GM12878 (cell line): ENCODE data around the gene WDFY3. TPM values are rescaled to one million over a fixed set of nuclear protein-coding genes. Genes with fewer than 3 reads are reported as not detected.

Experiments used
- ATAC-seq: fragments of 200-7000 bp; cut with Tn5 transposase; 3 replicates; pipeline ENCODE4 v1.9.1; 2020; ENCODE audit warnings: mild to moderate bottlenecking, moderate library complexity
- BruUV-seq: library from RNA; stranded (reverse); fragments of 400-500 nt; replicated peaks from 2 replicates; lab custom pipeline; 2021; lab: Mats Ljungman, UMichigan
- CTCF ChIA-PET: fragments of 300-600 bp; sonication (Branson Sonifier 250); formaldehyde crosslinking; extraction: SDS; loops from one replicate; lab custom pipeline; 2021; ENCODE audit warnings: inconsistent platforms; lab: Yijun Ruan, JAX
- POLR2A ChIA-PET: fragments of 350-600 bp; formaldehyde crosslinking; extraction: SDS; loops from one replicate; lab custom pipeline; 2021; ENCODE audit warnings: inconsistent platforms; lab: Charles Lee
- RAD21 ChIA-PET: fragments of 300-600 bp; sonication (Branson Sonifier 250); formaldehyde crosslinking; loops from one replicate; lab custom pipeline; 2023; ENCODE audit warnings: antibody characterized with exemption; ENCODE audit not compliant: unreplicated experiment; lab: Charles Lee
- SMC1A ChIA-PET: fragments of 300-600 bp; sonication (Branson Sonifier 250); formaldehyde crosslinking; loops from one replicate; lab custom pipeline; 2023; ENCODE audit not compliant: unreplicated experiment, uncharacterized antibody; lab: Charles Lee
- DNase-seq: peaks from one replicate; pipeline ENCODE4 v3.0.0-alpha.2; 2011; ENCODE audit warnings: low read depth, low spot score
- FAIRE-seq: peaks from 3 replicates; lab custom pipeline; 2011; peaks lifted over from hg19 to GRCh38; lab: Jason Lieb, UNC
- H2AFZ ChIP-seq: 2 replicates; pipeline ENCODE4 v1.6.0; 2011; ENCODE audit warnings: low read depth, low read length, control low read depth; ENCODE audit not compliant: control insufficient read depth
- H3K27ac ChIP-seq: 2 replicates; pipeline ENCODE4 v1.5.1; 2011; ENCODE audit warnings: control low read depth; ENCODE audit not compliant: control insufficient read depth, insufficient read depth
- H3K27me3 ChIP-seq, 2 experiments: replicated peaks in 1 of 2; 2 replicates each; pipeline versions ENCODE4 v1.6.0 to v1.6.1; 2011; ENCODE audit warnings: low read length in 1 of 2; ENCODE audit not compliant: control insufficient read depth in 2 of 2, insufficient read depth in 2 of 2
- H3K36me3 ChIP-seq, 2 experiments: 2 replicates each; pipeline ENCODE4 v1.5.1; 2011; ENCODE audit warnings: low read length in 1 of 2; ENCODE audit not compliant: control insufficient read depth in 2 of 2, insufficient read depth in 2 of 2
- H3K4me1 ChIP-seq: 2 replicates; pipeline ENCODE4 v1.6.1; 2011; ENCODE audit warnings: mild to moderate bottlenecking, low read length, moderate library complexity, mixed read lengths; ENCODE audit not compliant: control insufficient read depth, insufficient read depth
- H3K4me2 ChIP-seq: 2 replicates; pipeline ENCODE4 v1.6.0; 2011; ENCODE audit warnings: control low read depth; ENCODE audit not compliant: control insufficient read depth, insufficient read depth
- H3K4me3 ChIP-seq: fragments of 200-600 bp; sonication (generic); 2 replicates; pipeline ENCODE4 v1.5.1; 2016
- H3K79me2 ChIP-seq: 2 replicates; pipeline ENCODE4 v1.6.0; 2011; ENCODE audit warnings: low read length; ENCODE audit not compliant: control insufficient read depth, insufficient read depth
- H3K9ac ChIP-seq: 2 replicates; pipeline ENCODE4 v1.8.0; 2011; ENCODE audit warnings: low read length, control low read depth, mixed read lengths; ENCODE audit not compliant: control insufficient read depth, insufficient read depth
- H3K9me3 ChIP-seq: replicated peaks from 3 replicates; pipeline ENCODE4 v1.5.1; 2011; ENCODE audit warnings: mild to moderate bottlenecking, low read length; ENCODE audit not compliant: control insufficient read depth, insufficient read depth
- H4K20me1 ChIP-seq: 2 replicates; pipeline ENCODE4 v1.6.0; 2011; ENCODE audit not compliant: control insufficient read depth, insufficient read depth
- E2F8 ChIP-seq: fragments of 450-650 bp; IDR thresholded peaks from 2 replicates; pipeline ENCODE4 v1.6.1; 2018; ENCODE audit warnings: mild to moderate bottlenecking, low read depth, moderate library complexity; ENCODE audit not compliant: partially characterized antibody
- EZH2 ChIP-seq: IDR thresholded peaks from 2 replicates; pipeline ENCODE4 v1.6.1; 2012; ENCODE audit warnings: low read depth, mild to moderate bottlenecking, control low read depth, inconsistent platforms, low read length, borderline replicate concordance; ENCODE audit not compliant: control insufficient read depth
- HDAC2 ChIP-seq: fragments of 200-600 bp; sonication (generic); IDR thresholded peaks from 2 replicates; pipeline ENCODE4 v1.6.1; 2017
- KLF5 ChIP-seq: fragments of 450-650 bp; IDR thresholded peaks from 2 replicates; pipeline ENCODE4 v1.6.1; 2014; ENCODE audit warnings: mild to moderate bottlenecking; ENCODE audit not compliant: partially characterized antibody
- RELA ChIP-seq: fragments of 450-650 bp; IDR thresholded peaks from 2 replicates; pipeline ENCODE4 v1.8.0; 2014; ENCODE audit warnings: borderline replicate concordance; ENCODE audit not compliant: partially characterized antibody
- SIX5 ChIP-seq: IDR thresholded peaks from 2 replicates; pipeline ENCODE4 v1.6.1; 2011; ENCODE audit warnings: mild to moderate bottlenecking, low read depth, low read length, moderate library complexity; ENCODE audit not compliant: severe bottlenecking
- STAT1 ChIP-seq: fragments of 450-650 bp; conservative IDR thresholded peaks from 2 replicates; pipeline ENCODE4 v1.6.1; 2014; ENCODE audit warnings: antibody characterized with exemption, mild to moderate bottlenecking
- YY1 ChIP-seq: IDR thresholded peaks from 2 replicates; pipeline ENCODE4 v1.6.1; 2011; ENCODE audit warnings: low read depth, mild to moderate bottlenecking, low read length
- WGBS: methylation state at CpG from one replicate; pipeline ENCODE4 v1.1.6; 2016; ENCODE audit warnings: low lambda C conversion rate; ENCODE audit not compliant: insufficient replicate concordance, insufficient coverage; ENCODE audit errors: missing lambda C conversion rate; 5-methylcytosine and 5-hydroxymethylcytosine counted together
- in situ Hi-C: fragments of 300-500 bp; cut with MboI; formaldehyde crosslinking; loops from 9 replicates; pipeline ENCODE4 v1.14.3; 2018; ENCODE audit warnings: mixed read lengths
- intact Hi-C: fragments of 100-400 bp; cut with micrococcal nuclease; formaldehyde crosslinking; loops from one replicate; pipeline ENCODE4 v1.14.2; 2022; ENCODE audit not compliant: unreplicated experiment
- polyA plus RNA-seq, 11 experiments: library from polyadenylated mRNA; depleted of rRNA in 4 of 11; unstranded in 6 of 11; stranded (reverse) in 5 of 11; fragments of >200 nt; fragmentation: Nextera tagmentation in 4 of 11; fragmentation: Illumina TruSeq in 1 of 11; extraction: Ambion mirVana in 4 of 11; extraction: Trizol in 1 of 11; gene quantifications; 1 replicate in 1 of 11; 2 replicates in 10 of 11; pipeline versions ENCODE4 v1.2.1 to v1.2.3, GENCODE V29; 2011 to 2016; ENCODE audit warnings: inconsistent platforms in 2 of 11, missing spikeins in 2 of 11, low read depth in 1 of 11
- total RNA-seq, 4 experiments: library from RNA; depleted of rRNA in 3 of 4; stranded (reverse); fragments of >200 nt in 3 of 4; fragmentation: Illumina TruSeq in 1 of 4; extraction: Trizol in 1 of 4; gene quantifications; 2 replicates each; pipeline versions ENCODE4 v1.2.1 to v1.2.3, GENCODE V29; 2013 to 2021

Gene WDFY3
- total and polyA plus RNA-seq, 10 of the 15 experiments (the other 5 are each of a cell fraction or from before 2014, with no cell fraction given): 0.01 to 0.23 (median 0.12) TPM; not detected in 2

GRCh38 chr4:84825701-84826341, 140.7 kb downstream of the WDFY3 start:
- ChIA-PET RAD21 (no interaction called here), POLR2A (no interaction called here), CTCF (no interaction called here), SMC1A (no interaction called here)
- TF ChIP-seq YY1 (no peak), STAT1 (no peak), KLF5 (no peak), HDAC2 (no peak), RELA (no peak), SIX5 (no peak)
- FAIRE-seq: no peak
- Histone ChIP-seq H3K4me2 (no peak overlapping the region), H3K27ac (no peak overlapping the region), H3K4me3 (no peak overlapping the region), H3K27me3 (no peaks in the 10 kb centered on the region), H4K20me1 (no peaks in the 10 kb centered on the region), H2AFZ (no peak overlapping the region), H3K9me3 (no peaks in the 10 kb centered on the region), H3K9ac (no peak overlapping the region), H3K36me3 (no peaks in the 10 kb centered on the region), H3K79me2 (no peaks in the 10 kb centered on the region), H3K4me1 (no peaks in the 10 kb centered on the region)
- DNase-seq: no peak
- no TSS peak for BruUV-seq
- intact Hi-C loops (no loop called here), in situ Hi-C loops (no loop called here)
- WGBS: 42% methylated on average over 5 of the region's 5 CpGs
- ATAC-seq: no peak

- BruUV-seq: no TSS peak
- peak; percentile 76 for FAIRE-seq
- POLR2A ChIA-PET: no interaction called here
These were observed 145.4 kb downstream of the WDFY3 start for GRCh38 chr4:84821064-84821463.

More at GRCh38 chr4:84821064-84821463, 145.4 kb downstream of the WDFY3 start:
- ChIA-PET CTCF (interaction anchor here (0.6 to 3.3 kb wide), 3 partner anchors 12 to 134 kb away, joined by 4 to 8 read pairs (median 5); no protein-coding TSS in a partner anchor), RAD21 (no interaction called here), SMC1A (interaction anchor here (0.6 to 1.7 kb wide), 4 partner anchors 11 to 586 kb away, joined by 4 to 6 read pairs (median 4); no protein-coding TSS in a partner anchor)
- TF ChIP-seq E2F8 (no peak), EZH2 (no peak)
- no peak for DNase-seq
- H3K4me2 ChIP-seq: no peak overlapping the region
- intact Hi-C loops: no loop called here
- no peaks in the 10 kb centered on the region for H3K79me2 ChIP-seq
- ATAC-seq: no peak
- H3K9ac ChIP-seq: no peak overlapping the region
- no peaks in the 10 kb centered on the region for H4K20me1 ChIP-seq
- no peaks in the 10 kb centered on the region for H3K9me3 ChIP-seq
- no peak overlapping the region for H3K4me3 ChIP-seq
- WGBS: 0% methylated on average over 1 of the region's 1 CpG
- no peak overlapping the region for H3K27ac ChIP-seq
- no peak overlapping the region for H2AFZ ChIP-seq
- no peaks in the 10 kb centered on the region for H3K4me1 ChIP-seq
- in situ Hi-C loops: no loop called here
- H3K36me3 ChIP-seq: no peaks in the 10 kb centered on the region
- H3K27me3 ChIP-seq: no peaks in the 10 kb centered on the region; a peak in 1 of 4 replicates
